RPMI8226 (cell line): ENCODE results near the gene SRRM3.
"Not testable (repeated sequence)": the region's sequence is repeated elsewhere in the genome, so short reads cannot be mapped to it uniquely, and the experiment has no call there.

ENCODE experiments used
- DNase-seq: peaks from one replicate; pipeline ENCODE4 v3.0.0-alpha.2; 2015

Gene SRRM3

DNA sequence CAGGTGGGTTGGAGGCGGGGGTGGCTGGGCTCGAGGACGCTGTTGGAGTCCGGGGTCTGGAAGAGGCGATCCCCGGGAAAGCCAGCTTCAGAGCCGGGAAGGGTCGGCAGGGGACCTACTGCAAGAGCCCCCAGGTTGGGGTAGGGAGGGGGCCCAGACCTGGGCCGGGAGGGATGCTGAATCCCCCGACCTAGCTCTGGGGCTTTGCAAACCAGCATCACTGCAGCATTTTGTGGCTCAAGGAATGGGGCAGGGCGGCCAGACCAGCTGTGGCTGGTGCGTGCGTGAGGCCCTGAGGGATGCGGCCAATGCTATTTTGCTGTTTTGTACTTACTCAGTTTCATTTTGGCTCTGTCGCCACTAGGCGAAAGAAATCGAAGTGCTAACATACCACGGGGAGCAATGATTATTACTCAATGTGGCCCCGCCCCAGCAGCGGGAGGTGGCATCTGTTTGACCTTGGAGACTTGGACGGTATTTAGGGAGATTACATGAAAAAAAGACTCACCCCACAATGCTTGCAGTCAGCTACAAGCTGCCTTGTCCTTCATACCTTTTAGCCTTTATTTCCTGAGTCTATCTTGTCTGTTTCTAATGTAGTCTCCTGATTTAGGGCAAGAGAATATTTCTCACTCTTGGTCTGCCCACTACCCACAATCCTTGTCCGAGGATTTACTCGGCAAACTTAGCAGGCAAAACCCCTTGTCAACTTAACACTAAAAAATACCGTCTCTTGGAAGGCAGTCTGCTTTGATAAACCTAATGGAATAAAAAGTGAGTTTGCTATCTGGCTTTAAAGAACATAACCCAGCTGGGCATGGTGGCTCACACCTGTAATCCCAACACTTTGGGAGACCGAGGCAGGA, 117.0 kb downstream of the SRRM3 start:
- peak; percentile 93 for DNase-seq

DNA sequence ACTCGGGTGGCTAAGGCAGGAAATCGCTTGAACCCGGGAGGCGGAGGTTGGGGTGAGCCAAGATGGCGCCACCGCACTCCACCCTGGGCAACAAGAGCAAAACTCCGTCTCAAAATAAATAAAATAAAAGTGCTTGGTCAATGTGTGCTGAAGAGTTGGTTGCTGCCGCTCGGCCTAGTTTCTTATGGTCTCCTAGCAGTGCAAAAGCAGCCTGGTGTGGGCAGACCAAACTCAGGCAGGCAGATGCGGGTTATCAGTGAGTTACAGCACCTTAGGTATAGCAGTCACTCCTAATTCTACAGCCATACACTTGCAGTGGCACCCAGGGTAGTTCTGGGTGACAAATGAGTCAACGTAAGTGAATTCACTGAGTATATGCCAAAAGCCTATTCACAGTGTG, 123.4 kb downstream of the SRRM3 start:
- DNase-seq = no peak

DNA sequence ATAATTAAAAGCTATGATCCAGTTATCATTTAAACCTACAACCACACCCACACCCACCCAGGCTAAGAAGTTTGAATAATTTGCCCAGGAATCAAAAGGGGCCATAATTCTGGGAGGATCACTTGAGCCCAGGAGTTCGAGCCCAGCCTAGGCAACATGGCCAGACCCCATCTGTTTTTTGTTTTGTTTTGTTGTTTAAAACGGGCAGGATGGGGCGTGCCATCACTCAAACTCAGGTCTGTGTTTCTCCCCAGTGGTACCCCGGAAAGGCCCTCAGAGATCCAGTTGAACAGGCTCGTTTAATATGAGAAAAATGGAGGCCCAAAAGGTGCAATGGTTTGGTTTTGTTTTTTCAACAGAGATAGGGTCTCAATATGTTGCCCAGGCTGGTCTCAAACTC, 124.1 kb downstream of the SRRM3 start:
- no peak for DNase-seq

DNA sequence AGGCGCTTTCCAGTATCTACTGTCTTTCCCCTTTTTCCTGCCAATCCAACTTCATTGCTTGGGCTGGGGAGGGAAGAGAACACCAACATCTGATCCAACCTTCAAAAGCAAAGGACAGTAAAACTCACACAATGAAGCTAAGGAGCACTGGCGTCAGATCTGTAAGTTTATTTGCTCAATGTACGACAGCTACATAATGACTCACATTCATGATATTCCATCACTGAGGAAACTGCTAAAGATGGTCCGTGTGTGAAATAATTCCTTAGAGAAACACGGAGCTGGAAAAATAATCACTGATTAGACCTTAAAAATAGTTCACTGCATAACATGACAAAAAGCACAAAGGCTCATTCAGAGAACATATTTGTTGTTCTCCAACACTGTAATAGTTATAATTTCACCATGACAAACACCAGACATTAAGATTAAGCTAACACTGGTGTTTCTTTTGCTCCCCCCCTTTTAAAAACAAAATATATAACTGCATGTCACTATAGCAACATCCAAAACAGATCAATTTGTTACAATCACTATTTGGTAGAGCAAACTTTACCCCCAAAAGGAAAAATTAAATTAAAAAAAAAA, 125.0 kb downstream of the SRRM3 start:
- no peak for DNase-seq

DNA sequence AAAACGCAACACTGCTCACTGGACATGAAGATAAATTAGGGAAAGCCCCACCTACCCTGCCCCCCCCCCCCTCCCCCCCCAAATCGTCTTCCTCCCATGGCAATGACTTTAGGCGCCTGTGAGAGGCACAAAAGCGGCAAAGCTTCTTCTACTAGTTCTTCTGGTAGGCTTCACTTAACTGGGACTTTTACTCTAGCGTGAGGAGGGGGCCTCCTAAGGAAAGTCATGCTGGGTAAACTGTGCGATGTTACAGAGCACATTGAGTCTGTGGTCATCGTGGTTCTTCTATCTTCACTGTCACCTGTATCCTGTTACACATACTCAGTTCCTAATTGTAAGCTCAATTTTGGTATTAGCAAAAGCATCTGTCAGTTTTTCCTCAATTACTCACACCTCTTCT, 125.9 kb downstream of the SRRM3 start:
- no peak for DNase-seq

DNA sequence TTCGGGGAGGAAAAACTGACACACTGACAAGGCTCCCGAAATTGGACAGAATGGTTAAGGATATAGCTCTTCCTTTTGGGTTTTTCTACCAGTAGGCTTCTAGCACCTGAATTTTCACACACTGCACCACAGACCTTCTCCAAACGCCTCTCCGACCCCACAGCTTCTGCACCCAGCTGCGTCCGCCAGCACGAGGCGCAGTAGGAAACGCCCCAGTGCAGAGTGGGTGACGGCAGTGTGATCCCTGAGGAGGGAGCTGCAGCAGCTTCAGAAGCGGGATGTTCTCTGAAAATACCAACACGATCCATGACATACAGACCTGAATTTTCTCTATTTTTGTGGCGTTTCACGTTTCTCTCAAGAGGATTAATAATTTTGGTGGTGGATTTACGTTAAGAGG, 126.7 kb downstream of the SRRM3 start:
- no peak for DNase-seq

DNA sequence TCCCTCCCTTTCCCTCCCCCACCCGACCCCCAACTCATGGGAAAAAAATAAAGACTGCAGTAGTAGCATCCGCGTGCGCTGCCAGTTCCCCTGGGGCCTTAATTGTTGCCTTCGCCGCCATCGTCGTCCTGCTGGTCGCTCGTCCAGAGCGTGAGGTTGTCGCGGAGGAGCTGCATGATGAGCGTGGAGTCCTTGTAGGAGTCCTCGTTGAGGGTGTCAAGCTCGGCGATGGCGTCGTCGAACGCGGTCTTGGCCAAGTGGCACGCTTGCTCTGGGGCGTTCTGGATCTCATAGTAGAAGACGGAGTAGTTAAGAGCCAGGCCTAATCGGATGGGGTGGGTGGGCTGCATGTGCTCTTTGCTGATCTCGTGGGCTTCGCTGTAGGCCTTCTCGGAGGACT, 127.8 kb downstream of the SRRM3 start:
- no peak for DNase-seq

DNA sequence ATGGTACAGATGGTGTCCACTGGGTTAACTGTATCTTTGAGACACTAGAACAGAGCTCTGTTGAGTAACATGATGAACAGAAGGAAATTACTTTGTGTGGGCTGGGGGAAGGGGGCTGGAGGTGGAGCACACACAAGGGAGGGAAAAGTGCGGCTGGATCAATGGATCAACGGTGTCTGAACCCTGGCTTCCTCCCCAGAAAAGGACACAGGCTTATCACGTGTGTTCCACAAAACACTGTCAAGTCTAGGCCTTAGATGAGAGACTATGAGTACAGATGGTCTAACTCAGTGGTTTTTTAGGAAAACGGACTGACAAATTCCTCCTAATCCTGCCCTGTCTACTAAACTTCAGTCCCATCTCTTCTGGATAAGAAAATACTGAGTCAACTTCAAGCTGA, 128.6 kb downstream of the SRRM3 start:
- no peak for DNase-seq

DNA sequence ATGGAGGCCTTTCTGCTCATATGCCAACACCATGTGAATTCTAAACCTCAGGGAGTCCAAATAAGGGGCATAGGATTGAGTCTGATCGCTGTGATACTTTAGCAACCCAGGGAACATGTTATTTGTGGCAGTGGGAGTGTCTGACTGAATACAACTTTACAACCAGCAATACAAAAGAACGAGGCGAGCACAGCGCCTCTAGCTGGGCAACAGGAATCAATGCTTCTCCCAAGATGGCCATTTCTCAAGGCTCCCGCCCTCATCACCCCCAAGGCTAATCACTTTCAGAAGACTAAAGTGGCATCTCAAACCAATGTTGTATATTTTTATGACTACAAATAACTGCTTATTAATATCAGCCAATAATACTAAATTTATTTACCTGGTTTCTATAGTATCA, 129.0 kb downstream of the SRRM3 start:
- no peak for DNase-seq

DNA sequence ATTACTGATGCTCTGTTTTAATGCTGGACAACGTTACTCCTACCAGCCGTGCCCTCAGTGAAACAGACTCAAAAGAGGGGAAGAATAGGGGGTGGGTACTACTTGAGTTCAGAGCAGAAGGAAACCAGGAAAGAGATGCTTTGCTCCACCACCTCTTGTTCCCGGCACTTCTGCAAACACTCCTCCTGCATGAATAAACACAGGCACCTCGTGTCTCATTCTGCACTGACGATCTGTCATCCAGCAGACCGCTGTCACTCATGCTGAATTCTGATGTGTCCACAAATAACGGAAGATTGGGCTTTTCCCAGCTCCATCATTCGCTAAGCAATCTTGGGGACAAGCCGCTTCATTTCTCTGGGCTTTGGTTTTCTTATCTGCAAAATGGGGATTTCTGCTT, 130.4 kb downstream of the SRRM3 start:
- no peak for DNase-seq

DNA sequence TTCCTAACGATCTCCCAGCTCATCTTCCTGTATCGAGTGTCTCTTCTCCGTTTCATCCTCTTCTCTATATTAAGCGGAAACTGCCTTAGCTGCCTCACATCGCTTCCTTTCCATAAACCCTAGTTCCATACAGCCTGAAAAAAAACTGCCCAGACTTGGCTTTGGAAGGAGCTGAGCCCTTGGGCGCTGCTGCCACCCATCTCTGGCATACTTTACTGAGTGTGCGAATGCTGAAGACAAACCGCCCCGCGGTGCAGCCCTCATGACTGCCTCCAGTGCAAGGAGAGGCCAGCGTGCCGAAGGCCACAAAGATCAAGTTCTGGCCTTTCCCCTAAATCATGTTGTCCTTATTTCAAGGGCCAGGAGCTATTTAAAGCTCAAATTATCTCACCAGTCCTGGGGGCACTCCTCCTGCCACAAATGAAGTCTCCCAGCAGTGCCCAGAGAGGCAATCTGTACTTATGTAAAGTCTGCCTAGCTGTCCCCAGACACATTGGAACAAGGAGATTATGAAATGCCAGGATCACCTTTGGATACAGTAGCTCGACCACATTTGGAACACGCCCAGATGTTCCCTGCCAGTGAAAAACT, 131.9 kb downstream of the SRRM3 start:
- DNase-seq = no peak

DNA sequence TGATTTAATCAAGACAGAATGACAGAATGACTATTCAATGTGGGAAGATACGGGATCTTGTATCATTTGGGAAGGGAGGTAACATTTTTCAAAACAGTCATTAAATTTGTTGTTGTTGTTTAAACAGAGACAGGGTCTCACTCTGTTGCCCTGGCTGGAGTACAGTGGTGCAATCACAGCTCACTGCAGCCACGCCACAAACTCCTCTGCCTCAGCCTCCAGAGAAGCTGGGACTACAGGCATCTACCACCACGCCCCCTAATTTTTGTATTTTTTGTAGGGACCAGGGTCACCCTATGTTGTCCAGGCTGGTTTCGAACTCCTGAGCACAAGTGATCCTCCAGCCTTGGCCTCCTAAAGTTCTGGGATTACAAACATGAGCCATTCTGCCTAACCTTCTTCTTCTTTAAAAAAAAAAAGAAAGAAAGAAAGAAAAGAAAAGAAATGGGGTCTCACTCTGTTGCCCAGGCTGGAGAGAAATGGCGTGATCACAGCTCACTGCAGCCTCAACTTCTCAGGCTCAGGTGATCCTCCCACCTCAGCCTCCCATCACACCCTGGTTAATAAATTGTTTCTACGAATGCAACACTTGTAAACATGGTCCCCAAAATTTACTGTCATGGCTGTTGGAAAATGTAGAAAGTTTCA, 132.7 kb downstream of the SRRM3 start:
- no peak for DNase-seq

DNA sequence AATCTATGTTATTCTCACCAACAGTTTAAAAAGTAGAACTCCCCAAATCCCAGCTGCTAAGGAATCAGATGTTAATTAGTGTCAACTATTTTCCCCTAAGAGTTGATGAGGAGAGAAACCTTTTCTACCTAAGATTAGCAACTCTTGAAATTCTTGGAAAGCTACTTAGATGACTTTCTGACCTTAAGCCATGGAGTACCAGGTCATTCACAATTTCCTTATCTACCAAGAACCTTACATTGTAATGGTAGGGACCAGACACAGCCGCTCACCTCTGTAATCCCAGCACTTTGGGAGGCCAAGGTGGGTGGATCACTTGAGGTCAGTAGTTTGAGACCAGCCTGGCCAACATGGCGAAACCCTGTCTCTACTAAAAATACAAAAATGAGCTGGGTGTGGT, 133.7 kb downstream of the SRRM3 start:
- DNase-seq = not testable (repeated sequence)

DNA sequence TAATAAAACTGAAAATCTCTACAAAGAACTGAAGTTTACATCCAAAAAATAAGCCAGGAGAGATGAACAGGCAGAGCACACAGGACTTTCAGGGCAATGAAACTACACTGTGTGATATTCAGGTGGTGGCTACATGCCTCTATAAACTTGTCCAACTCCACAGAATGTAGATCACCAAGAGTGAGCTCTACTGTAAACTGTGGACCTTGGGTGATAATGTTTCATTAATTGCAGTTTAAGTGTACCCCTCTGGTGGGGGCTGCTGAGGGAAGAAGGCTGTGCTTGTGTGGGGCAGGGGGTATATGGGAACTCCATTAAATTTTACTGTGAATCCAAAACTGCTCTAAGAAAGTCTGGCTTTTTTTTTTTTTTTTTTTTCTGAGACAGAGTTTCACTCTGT, 134.4 kb downstream of the SRRM3 start:
- no peak for DNase-seq
